Tibial nerve (tissue), 4 donors: ENCODE data around the gene LRTM2. TPM values are rescaled to one million over a fixed set of nuclear protein-coding genes. Genes with fewer than 3 reads are reported as not detected.

Source experiments
- DNase-seq, 2 donors: peaks; one replicate each; pipeline ENCODE4 v3.0.0-alpha.2; 2019; ENCODE audit warnings: low spot score in 2 of 2
- H3K27ac ChIP-seq, 4 donors: fragments of 200-600 bp; sonication (generic) in 3 of 4; one replicate each; pipeline ENCODE4 v1.5.1; 2017 to 2019; ENCODE audit warnings: mild to moderate bottlenecking in 1 of 4
- H3K27me3 ChIP-seq, 2 donors: fragments of 200-600 bp; sonication (generic) in 1 of 2; one replicate each; pipeline versions ENCODE4 v1.5.1 to v1.6.0; 2017 to 2019
- H3K36me3 ChIP-seq, 3 donors: fragments of 200-600 bp; sonication (generic); one replicate each; pipeline ENCODE4 v1.5.1; 2018 to 2019
- H3K4me1 ChIP-seq, 4 donors: fragments of 200-600 bp; sonication (generic) in 3 of 4; one replicate each; pipeline ENCODE4 v1.5.1; 2017 to 2019
- H3K4me3 ChIP-seq, 4 donors: fragments of 200-600 bp; sonication (generic) in 3 of 4; one replicate each; pipeline ENCODE4 v1.5.1; 2017 to 2019; ENCODE audit warnings: mild to moderate bottlenecking in 1 of 4, moderate library complexity in 1 of 4
- H3K9me3 ChIP-seq, 4 donors: fragments of 200-600 bp; sonication (generic) in 3 of 4; one replicate each; pipeline ENCODE4 v1.5.1; 2017 to 2019
- EP300 ChIP-seq, 2 donors: sonication (generic); formaldehyde crosslinking; IDR thresholded peaks; one replicate each; pipeline ENCODE4 v1.6.1; 2017; ENCODE audit warnings: antibody characterized with exemption in 2 of 2, mild to moderate bottlenecking in 1 of 2
- POLR2A ChIP-seq, 2 donors: fragments of 450-650 bp; IDR thresholded peaks; one replicate each; pipeline ENCODE4 v1.6.1; 2017; ENCODE audit warnings: antibody characterized with exemption in 2 of 2, mild to moderate bottlenecking in 2 of 2, moderate library complexity in 2 of 2
- WGBS, 2 donors: methylation state at CpG; one replicate each; pipeline ENCODE4 v1.1.5; 2018; 5-methylcytosine and 5-hydroxymethylcytosine counted together
- total RNA-seq, 4 donors: library from RNA; depleted of rRNA; stranded (reverse); fragments of >200 nt; gene quantifications; one replicate each; pipeline ENCODE4 v1.1.0, GENCODE V29; 2016
- TF ChIP-seq, protein P1 (sequence below), 5 experiments: fragments of 200-600 bp in 3 of 5; fragments of 450-650 bp in 2 of 5; sonication (generic) in 3 of 5; IDR thresholded peaks; one replicate each; pipeline ENCODE4 v1.5.1; 2016 to 2019; ENCODE audit warnings: antibody characterized with exemption in 5 of 5, mild to moderate bottlenecking in 3 of 5, moderate library complexity in 2 of 5

Gene LRTM2
- total RNA-seq, 4 donors from 2014 or later, result not detected

DNA sequence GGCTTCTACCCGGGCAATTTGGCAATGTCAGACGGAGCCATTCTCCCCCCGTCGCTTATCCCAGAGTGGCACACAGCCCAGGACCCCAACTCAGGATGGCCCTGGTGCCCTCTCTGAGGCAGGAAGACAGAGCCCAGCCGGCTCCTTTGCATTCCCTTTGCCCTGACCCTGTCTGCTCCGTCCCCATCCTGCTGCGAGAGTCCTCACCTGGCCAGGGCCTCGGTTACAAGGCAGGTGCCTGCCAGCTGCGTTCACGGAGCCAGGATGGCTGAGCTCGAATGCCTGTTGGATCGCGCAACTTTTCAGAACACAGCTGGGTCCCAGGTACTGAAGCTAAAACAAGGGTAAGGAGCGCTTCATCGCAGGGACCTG, 18.6 kb downstream of the LRTM2 start:
- no peaks in the 10 kb centered on the region for H3K36me3 ChIP-seq
- 86 to 90% methylated on average over 15 of the region's 15 CpGs for WGBS, 2 donors
- no peak for DNase-seq
- TF ChIP-seq, protein P1, sequence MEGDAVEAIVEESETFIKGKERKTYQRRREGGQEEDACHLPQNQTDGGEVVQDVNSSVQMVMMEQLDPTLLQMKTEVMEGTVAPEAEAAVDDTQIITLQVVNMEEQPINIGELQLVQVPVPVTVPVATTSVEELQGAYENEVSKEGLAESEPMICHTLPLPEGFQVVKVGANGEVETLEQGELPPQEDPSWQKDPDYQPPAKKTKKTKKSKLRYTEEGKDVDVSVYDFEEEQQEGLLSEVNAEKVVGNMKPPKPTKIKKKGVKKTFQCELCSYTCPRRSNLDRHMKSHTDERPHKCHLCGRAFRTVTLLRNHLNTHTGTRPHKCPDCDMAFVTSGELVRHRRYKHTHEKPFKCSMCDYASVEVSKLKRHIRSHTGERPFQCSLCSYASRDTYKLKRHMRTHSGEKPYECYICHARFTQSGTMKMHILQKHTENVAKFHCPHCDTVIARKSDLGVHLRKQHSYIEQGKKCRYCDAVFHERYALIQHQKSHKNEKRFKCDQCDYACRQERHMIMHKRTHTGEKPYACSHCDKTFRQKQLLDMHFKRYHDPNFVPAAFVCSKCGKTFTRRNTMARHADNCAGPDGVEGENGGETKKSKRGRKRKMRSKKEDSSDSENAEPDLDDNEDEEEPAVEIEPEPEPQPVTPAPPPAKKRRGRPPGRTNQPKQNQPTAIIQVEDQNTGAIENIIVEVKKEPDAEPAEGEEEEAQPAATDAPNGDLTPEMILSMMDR (IDR thresholded peaks at IDR 0.05), result no peak
- TF ChIP-seq POLR2A (IDR thresholded peaks at IDR 0.05) (no peak), EP300 (IDR thresholded peaks at IDR 0.05) (no peak)
- no peak overlapping the region for H3K27ac ChIP-seq
- no peaks in the 10 kb centered on the region for H3K4me1 ChIP-seq
- H3K27me3 ChIP-seq, result peaks cover 0 to 21% of the 10 kb centered on the region in 2 donors
- no peak overlapping the region for H3K4me3 ChIP-seq
- no peaks in the 10 kb centered on the region for H3K9me3 ChIP-seq

DNA sequence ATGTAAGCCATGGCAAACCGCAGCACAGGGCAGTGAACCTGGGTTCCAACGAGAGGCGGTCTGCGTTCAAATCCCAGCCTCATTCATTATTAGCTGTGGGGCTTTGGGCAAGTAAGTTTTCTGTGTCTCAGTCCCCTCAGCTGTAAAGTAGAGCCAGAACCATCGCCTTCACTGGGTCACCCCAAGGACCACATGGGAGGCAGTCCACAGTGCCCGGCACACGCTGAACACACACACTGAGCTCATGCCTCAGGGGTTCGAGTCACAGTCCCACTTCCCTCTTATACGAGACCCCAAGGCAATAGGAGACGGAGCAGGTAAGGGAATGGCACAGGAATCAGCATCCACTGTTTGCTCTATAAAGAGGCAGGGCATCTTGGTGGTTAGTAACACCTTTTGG, 19.1 kb downstream of the LRTM2 start:
- Histone ChIP-seq H3K27ac (no peak overlapping the region), H3K4me1 (no peaks in the 10 kb centered on the region), H3K9me3 (no peaks in the 10 kb centered on the region), H3K4me3 (no peak overlapping the region), H3K36me3 (no peaks in the 10 kb centered on the region), H3K27me3 (peaks cover 0 to 24% of the 10 kb centered on the region in 2 donors)
- DNase-seq, result no peak
- WGBS, 2 donors, result 88 to 92% methylated on average over 10 of the region's 10 CpGs
- no peak for TF ChIP-seq EP300 (IDR thresholded peaks at IDR 0.05)
- TF ChIP-seq, protein P1 (IDR thresholded peaks at IDR 0.05), result no peak
- no peak for TF ChIP-seq POLR2A (IDR thresholded peaks at IDR 0.05)

DNA sequence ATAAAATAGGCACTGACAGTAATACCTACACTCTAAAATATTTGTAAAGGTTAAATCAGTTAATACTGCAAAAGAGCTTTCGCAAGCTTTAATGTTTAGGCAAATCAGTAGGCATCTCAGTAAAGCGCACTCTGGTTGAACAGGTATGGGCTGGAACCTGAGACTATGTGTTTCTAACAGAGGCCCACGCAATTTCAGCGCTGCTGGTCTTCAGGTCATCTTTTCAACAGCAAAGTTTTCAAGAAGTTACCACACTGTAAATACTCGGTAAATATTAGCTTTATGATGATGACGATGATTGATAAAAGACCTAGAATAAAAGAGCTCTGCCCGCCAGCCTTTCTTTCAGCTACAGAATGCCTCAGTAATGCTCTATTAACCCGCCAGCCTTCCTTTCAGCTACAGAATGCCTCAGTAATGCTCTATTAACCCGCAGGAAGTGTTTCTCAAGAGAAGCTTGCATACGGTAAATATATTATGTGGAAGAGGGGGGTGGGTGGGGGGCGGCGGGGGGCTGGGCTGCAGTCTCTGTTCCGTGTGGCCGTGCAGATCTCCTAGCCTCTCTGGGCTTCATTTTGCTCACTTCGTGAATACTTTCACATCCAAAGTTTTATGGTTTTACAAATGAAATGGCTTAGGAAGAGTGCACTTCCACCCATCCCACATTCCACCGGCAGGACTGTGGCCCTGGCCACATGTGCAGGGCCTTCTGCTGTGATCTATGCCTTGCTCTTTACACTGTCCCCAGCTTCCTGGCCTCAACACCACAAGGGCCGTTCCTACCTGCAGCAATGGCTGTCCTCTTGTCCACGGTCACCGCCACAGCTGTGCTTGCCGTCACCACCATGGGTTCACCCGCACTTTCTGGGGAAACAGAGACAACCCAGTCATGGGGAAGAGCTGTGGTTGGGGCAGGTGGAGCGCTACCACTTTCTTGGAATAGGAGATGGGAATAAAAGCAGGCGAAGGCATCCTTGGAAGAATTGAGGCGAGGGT, 19.9 kb downstream of the LRTM2 start:
- no peak for DNase-seq
- 58 to 62% methylated on average over 24 of the region's 24 CpGs for WGBS, 2 donors
- H3K27me3 ChIP-seq, result peaks cover 0 to 24% of the 10 kb centered on the region in 2 donors
- H3K36me3 ChIP-seq, result no peaks in the 10 kb centered on the region
- H3K4me1 ChIP-seq, result no peaks in the 10 kb centered on the region
- H3K4me3 ChIP-seq, result no peak overlapping the region
- H3K27ac ChIP-seq, result no peak overlapping the region
- TF ChIP-seq, protein P1 (IDR thresholded peaks at IDR 0.05), result no peak
- H3K9me3 ChIP-seq, result no peaks in the 10 kb centered on the region

DNA sequence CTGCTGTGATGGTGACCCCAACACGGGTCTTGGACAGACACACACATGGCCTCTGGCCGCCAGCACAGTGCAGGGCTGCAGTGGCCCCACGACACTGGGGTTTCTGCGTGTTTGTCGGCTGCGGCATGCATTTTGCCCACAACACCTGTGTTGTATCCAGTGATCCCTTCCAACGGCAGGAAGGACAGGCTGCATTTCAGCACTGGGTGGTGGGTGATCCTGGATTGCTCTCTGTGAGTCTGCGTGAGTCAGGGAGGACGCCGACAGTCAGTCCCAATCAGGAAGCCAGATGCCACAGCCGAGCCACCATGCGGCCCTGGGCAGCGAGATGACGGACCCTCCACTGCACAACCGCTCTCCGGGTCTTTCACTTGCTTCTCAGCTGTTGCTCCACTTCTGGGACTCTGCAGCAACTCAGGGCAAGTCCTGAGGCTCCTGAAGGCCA, 20.6 kb downstream of the LRTM2 start:
- Histone ChIP-seq H3K9me3 (no peaks in the 10 kb centered on the region), H3K27ac (no peak overlapping the region), H3K36me3 (no peaks in the 10 kb centered on the region), H3K4me1 (no peaks in the 10 kb centered on the region), H3K4me3 (no peak overlapping the region), H3K27me3 (peaks cover 0 to 24% of the 10 kb centered on the region in 2 donors)
- no peak for TF ChIP-seq POLR2A (IDR thresholded peaks at IDR 0.05)
- no peak for TF ChIP-seq EP300 (IDR thresholded peaks at IDR 0.05)
- TF ChIP-seq, protein P1 (IDR thresholded peaks at IDR 0.05), result no peak
- DNase-seq, result no peak
- WGBS, 2 donors, result 88 to 91% methylated on average over 12 to 16 of the region's 16 CpGs

DNA sequence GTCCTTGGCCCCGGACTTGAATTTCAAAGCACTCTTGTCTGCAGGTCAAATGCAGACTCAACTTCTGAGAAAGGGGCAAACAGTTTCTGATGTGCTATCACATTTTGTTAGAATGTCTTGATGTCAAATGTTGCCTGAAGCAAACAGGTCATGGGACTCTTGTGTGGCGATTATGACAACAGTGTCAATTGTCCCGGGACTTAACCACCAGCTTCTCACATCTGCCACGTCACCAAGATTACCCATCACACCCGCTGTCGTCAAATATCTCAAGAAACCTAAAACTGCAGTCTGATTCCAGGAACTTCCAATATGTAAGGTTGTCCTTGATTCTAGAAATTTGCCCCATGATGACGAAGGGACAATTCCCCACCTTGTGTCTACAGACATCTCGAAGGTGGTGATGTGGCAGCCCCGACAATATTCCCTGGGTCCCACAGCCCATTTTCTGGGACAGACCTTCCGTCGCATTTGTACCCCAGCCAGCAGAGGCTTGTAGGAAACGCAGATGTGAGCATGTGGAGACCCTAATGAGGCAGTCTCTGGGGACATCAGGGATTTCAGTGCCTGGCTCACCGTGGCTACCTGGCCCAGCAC, 21.3 kb downstream of the LRTM2 start:
- no peak for DNase-seq
- Histone ChIP-seq H3K27ac (no peak overlapping the region), H3K9me3 (no peaks in the 10 kb centered on the region), H3K4me3 (no peak overlapping the region), H3K27me3 (peaks cover 0 to 24% of the 10 kb centered on the region in 2 donors), H3K4me1 (no peaks in the 10 kb centered on the region), H3K36me3 (no peaks in the 10 kb centered on the region)
- 74 to 76% methylated on average over 13 of the region's 13 CpGs for WGBS, 2 donors
- TF ChIP-seq POLR2A (IDR thresholded peaks at IDR 0.05) (no peak), EP300 (IDR thresholded peaks at IDR 0.05) (no peak)
- TF ChIP-seq, protein P1 (IDR thresholded peaks at IDR 0.05), result no peak
